ENCODE results near the gene CXCL9. TPM values are rescaled to one million over a fixed set of nuclear protein-coding genes. Genes with fewer than 3 reads are reported as not detected.
A peak's percentile ranks its signal among the peaks of the same experiment; 100 is the strongest.
"Not testable (repeated sequence)": the region's sequence is repeated elsewhere in the genome, so short reads cannot be mapped to it uniquely, and the experiment has no call there.

CXCL9 gene
- total RNA-seq, 6 experiments from 2014 or later, result not detected

DNA sequence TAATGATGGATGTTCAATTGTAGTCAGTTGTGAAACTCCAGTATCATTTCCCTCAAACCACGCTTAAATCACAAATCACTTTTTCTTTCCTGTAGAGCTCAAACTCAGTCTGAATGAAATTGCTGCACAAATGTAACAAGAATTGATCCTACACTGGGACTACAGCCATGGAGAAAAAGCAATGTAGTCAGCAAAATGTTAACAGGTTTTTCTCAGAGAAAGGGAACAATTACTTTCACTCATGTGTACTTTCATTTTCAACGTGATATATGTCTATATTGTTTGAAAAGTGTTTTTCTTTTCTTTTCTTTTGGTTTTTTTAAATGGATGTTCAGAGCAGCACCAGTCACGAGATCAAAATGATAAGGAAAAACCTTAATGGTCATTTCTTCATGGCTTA, 39.2 kb downstream of the CXCL9 start:
- TF ChIP-seq, protein P1, sequence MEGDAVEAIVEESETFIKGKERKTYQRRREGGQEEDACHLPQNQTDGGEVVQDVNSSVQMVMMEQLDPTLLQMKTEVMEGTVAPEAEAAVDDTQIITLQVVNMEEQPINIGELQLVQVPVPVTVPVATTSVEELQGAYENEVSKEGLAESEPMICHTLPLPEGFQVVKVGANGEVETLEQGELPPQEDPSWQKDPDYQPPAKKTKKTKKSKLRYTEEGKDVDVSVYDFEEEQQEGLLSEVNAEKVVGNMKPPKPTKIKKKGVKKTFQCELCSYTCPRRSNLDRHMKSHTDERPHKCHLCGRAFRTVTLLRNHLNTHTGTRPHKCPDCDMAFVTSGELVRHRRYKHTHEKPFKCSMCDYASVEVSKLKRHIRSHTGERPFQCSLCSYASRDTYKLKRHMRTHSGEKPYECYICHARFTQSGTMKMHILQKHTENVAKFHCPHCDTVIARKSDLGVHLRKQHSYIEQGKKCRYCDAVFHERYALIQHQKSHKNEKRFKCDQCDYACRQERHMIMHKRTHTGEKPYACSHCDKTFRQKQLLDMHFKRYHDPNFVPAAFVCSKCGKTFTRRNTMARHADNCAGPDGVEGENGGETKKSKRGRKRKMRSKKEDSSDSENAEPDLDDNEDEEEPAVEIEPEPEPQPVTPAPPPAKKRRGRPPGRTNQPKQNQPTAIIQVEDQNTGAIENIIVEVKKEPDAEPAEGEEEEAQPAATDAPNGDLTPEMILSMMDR (IDR thresholded peaks at IDR 0.05), result no peak
- Mint-ChIP-seq H3K27ac (no peak overlapping the region), H3K9me3 (peaks cover 9% of the 10 kb centered on the region; the same call in 1 of the 2 replicates), H3K4me3 (no peak overlapping the region), H3K27me3 (ENCODE audit: insufficient read depth) (no peaks in the 10 kb centered on the region), H3K36me3 (ENCODE audit: low read depth) (peaks cover 71% of the 10 kb centered on the region), H3K4me1 (ENCODE audit: low read depth) (no peaks in the 10 kb centered on the region)
- no peak for DNase-seq

DNA sequence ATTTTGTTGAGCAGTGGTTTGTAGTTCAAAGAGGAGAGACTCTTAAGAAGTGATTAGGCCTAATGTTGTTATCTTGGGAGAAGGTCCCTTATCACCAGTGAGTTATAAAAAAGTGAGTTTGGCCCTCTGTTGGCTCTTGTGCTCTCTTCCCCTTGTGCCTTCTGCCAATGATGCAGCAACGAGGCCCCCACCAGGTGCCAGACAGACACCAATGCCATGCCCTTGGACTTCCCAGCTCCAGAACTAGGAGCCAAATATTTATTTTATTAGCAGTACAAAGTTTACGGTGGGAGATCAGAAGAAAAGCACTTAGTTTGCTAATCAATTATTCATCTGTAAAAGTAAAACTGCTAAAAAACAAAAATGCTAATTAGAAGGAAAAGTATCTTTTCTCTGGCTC, 43.8 kb downstream of the CXCL9 start:
- TF ChIP-seq, protein P1 (IDR thresholded peaks at IDR 0.05), result no peak
- no peak for DNase-seq
- Mint-ChIP-seq H3K27me3 (ENCODE audit: insufficient read depth) (no peaks in the 10 kb centered on the region), H3K4me1 (ENCODE audit: low read depth) (peaks cover 8% of the 10 kb centered on the region), H3K27ac (no peak overlapping the region), H3K36me3 (ENCODE audit: low read depth) (peaks cover 81% of the 10 kb centered on the region), H3K4me3 (no peak overlapping the region), H3K9me3 (peaks cover 9% of the 10 kb centered on the region; the same call in 1 of the 2 replicates)

DNA sequence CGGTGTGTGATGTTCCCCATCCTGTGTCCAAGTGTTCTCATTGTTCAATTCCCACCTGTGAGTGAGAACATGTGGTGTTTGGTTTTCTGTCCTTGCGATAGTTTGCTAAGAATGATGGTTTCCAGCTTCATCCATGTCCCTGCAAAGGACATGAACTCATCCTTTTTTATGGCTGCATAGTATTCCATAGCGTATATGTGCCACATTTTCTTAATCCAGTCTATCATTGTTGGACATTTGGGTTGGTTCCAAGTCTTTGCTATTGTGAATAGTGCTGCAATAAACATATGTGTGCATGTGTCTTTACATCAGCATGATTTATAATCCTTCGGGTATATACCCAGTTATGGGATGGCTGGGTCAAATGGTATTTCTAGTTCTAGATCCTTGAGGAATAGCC, 45.2 kb downstream of the CXCL9 start:
- not testable (repeated sequence) for H3K27me3 Mint-ChIP-seq (ENCODE audit: insufficient read depth); H3K4me3 Mint-ChIP-seq

DNA sequence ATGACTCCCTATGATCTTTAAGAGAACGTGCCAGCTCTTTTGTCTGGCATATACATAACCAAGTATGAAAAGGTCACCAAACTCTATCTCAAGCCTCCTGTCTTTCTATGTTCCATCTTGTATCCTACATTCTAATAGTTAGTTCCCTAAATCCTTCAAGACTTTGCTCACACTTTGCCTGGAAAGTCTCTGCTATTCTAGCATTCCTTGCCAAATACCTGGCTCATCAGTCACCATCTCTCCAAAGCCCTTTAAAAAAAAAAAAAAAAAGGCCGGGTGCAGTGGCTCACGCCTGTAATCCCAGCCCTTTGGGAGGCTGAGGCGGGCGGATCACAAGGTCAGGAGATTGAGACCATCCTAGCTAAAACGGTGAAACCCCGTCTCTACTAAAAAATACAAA, 48.8 kb downstream of the CXCL9 start:
- peaks cover 67% of the 10 kb centered on the region for H3K36me3 Mint-ChIP-seq (ENCODE audit: low read depth)
- H3K9me3 Mint-ChIP-seq; H3K4me3 Mint-ChIP-seq; H3K27me3 Mint-ChIP-seq (ENCODE audit: insufficient read depth): not testable (repeated sequence)
- H3K27ac Mint-ChIP-seq, result peak overlapping the region; percentile 30
- H3K4me1 Mint-ChIP-seq (ENCODE audit: low read depth), result peaks cover 12% of the 10 kb centered on the region
- DNase-seq, result peak; percentile 23

More for the DNA sequence above, 45.2 kb downstream of the CXCL9 start:
- peaks cover 12% of the 10 kb centered on the region for H3K4me1 Mint-ChIP-seq (ENCODE audit: low read depth)
- not testable (repeated sequence) for H3K9me3 Mint-ChIP-seq, H3K27ac Mint-ChIP-seq, DNase-seq
- peaks cover 82% of the 10 kb centered on the region for H3K36me3 Mint-ChIP-seq (ENCODE audit: low read depth)

DNA sequence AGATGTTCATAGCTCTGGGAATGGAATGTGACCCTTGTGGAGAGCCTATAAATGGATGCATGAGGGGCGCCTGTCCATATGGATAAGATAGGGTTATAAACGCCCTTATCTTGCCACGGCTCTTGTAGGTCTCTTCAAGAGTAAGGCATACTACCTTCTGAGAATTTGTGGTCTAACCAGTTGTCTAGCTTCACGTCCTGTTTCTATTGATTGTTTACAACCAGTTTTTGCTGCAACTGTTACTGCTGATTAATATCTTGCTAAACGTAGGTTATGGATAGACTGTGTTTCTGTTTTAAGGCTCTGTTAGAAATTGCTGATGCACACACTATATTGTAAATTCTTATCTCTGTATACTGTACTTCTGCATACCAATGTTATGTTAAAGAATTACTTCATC, 52.5 kb downstream of the CXCL9 start:
- H3K27me3 Mint-ChIP-seq (ENCODE audit: insufficient read depth); H3K4me3 Mint-ChIP-seq; H3K9me3 Mint-ChIP-seq; H3K27ac Mint-ChIP-seq; DNase-seq: not testable (repeated sequence)
- Mint-ChIP-seq H3K36me3 (ENCODE audit: low read depth) (peaks cover 50% of the 10 kb centered on the region), H3K4me1 (ENCODE audit: low read depth) (peaks cover 18% of the 10 kb centered on the region)

DNA sequence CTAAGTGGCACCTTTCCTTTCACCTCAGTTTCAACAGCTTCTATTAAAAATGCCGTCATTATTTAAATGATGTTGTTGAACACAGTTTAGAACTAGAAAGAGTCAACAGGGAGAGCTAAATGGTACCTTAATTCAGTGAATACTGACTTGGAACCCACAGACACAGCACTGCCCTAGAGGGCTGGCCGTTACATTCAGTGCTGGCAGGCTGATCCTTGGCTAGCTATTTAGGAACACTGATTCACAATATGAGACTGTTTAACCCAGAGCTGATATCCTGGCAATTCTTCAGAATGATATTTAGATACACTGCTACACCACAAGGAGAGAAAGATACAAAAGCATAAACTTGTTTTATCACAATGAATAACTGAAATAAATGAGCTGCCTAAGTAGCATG, 53.8 kb downstream of the CXCL9 start:
- no peak overlapping the region for H3K27ac Mint-ChIP-seq
- peaks cover 10% of the 10 kb centered on the region for H3K4me1 Mint-ChIP-seq (ENCODE audit: low read depth)
- H3K4me3 Mint-ChIP-seq, result no peak overlapping the region
- no peak for DNase-seq
- TF ChIP-seq, protein P1 (IDR thresholded peaks at IDR 0.05), result no peak
- H3K9me3 Mint-ChIP-seq, result no peaks in the 10 kb centered on the region
- H3K27me3 Mint-ChIP-seq (ENCODE audit: insufficient read depth), result no peaks in the 10 kb centered on the region
- H3K36me3 Mint-ChIP-seq (ENCODE audit: low read depth), result peaks cover 48% of the 10 kb centered on the region

Other genes starting within 250 kb of the CXCL9 start
- not detected for gene PPEF2, start 105.1 kb downstream of the CXCL9 start, total RNA-seq (2021; fragmentation: NEBNext Ultra II Directional; extraction: Animal tissue kit (Norgen Biotek cat#: 25700))
- 10 to 100 TPM; 27.1 to 33.8 (median 30.4) TPM for gene NAAA, start 66.5 kb downstream of the CXCL9 start, total RNA-seq (2021; fragmentation: NEBNext Ultra II Directional; extraction: Animal tissue kit (Norgen Biotek cat#: 25700))
- 10 to 100 TPM; 38.0 to 47.2 (median 41.6) TPM for gene SDAD1, start 16.6 kb downstream of the CXCL9 start, total RNA-seq (2021; fragmentation: NEBNext Ultra II Directional; extraction: Animal tissue kit (Norgen Biotek cat#: 25700))
- not detected for gene CXCL10, start 16.0 kb upstream of the CXCL9 start, total RNA-seq (2021; fragmentation: NEBNext Ultra II Directional; extraction: Animal tissue kit (Norgen Biotek cat#: 25700))
- gene CXCL11, start 28.6 kb upstream of the CXCL9 start, total RNA-seq (2021; fragmentation: NEBNext Ultra II Directional; extraction: Animal tissue kit (Norgen Biotek cat#: 25700)), result not detected
- gene ART3, start 67.2 kb upstream of the CXCL9 start, total RNA-seq (2021; fragmentation: NEBNext Ultra II Directional; extraction: Animal tissue kit (Norgen Biotek cat#: 25700)), result not detected
- gene NUP54, start 140.9 kb upstream of the CXCL9 start, total RNA-seq (2021; fragmentation: NEBNext Ultra II Directional; extraction: Animal tissue kit (Norgen Biotek cat#: 25700)), result 10 to 100 TPM; 25.7 to 37.8 (median 33.3) TPM
- 100 to 1,000 TPM; 126 to 145 (median 138) TPM for gene SCARB2, start 206.3 kb upstream of the CXCL9 start, total RNA-seq (2021; fragmentation: NEBNext Ultra II Directional; extraction: Animal tissue kit (Norgen Biotek cat#: 25700))
- under 1 TPM in 1 of 6 experiments, not detected in 5; 0.17 TPM for gene FAM47E, start 244.2 kb upstream of the CXCL9 start, total RNA-seq (2021; fragmentation: NEBNext Ultra II Directional; extraction: Animal tissue kit (Norgen Biotek cat#: 25700))

All from HFFc6 (cell line).